OCI-LY1 (cell line): ENCODE measurements around the gene NEK2.

Source experiments
- CTCF ChIP-seq: fragments of 200-600 bp; sonication (generic), shearing (Covaris generic); IDR thresholded peaks from 2 replicates; pipeline ENCODE4 v1.5.1; 2017; ENCODE audit warnings: mild to moderate bottlenecking, antibody characterized with exemption, low read length, moderate library complexity, mixed read lengths
- EZH2 ChIP-seq: fragments of 200-600 bp; sonication (generic), shearing (Covaris generic); IDR thresholded peaks from 2 replicates; pipeline ENCODE4 v1.8.0; 2017; ENCODE audit warnings: borderline replicate concordance, mixed run types, mild to moderate bottlenecking, antibody characterized with exemption, low read length, moderate library complexity, mixed read lengths

- TF ChIP-seq CTCF, result no peak
- TF ChIP-seq EZH2, result no peak
These were observed 35.9 kb upstream of the NEK2 start for GRCh38 chr1:211711315-211711705.
